Measurements from ENCODE around the gene ALDH1A1. TPM values are rescaled to one million over a fixed set of nuclear protein-coding genes. Genes with fewer than 3 reads are reported as not detected.

ALDH1A1 gene
- total RNA-seq, 1 donor from 2014 or later = not detected

DNA sequence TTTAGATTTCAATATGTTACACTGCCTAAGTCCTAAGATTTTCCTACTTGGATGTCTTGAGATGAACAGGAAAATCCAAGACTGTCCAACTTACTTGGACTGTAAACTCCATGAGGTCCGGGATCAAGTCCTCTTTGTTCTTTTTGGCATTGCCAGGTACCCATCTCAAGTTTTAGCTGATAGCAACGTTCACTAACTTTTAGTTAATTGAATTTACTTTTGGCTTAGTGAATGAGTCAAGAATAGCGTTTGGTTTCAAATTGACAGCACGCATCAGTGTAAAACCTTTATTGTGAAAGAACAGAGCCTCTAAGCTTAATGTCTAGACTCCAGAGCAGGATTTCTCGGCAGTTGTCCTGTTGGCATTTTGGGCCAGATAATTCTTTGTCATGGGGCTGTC lies 37.2 kb downstream of the ALDH1A1 start:
- no peaks in the 10 kb centered on the region for H3K36me3 ChIP-seq
- H3F3A ChIP-seq (ENCODE audit: low read depth) = peaks cover 4% of the 10 kb centered on the region
- no peak overlapping the region for H3K27ac ChIP-seq
- Mint-ChIP-seq H3K27ac (no peak overlapping the region), H3K4me3 (no peak overlapping the region), H3K9me3 (no peaks in the 10 kb centered on the region), H3K27me3 (ENCODE audit: insufficient read depth, low read depth) (no peaks in the 10 kb centered on the region), H3K36me3 (no peaks in the 10 kb centered on the region), H3K4me1 (peaks cover 16% of the 10 kb centered on the region)
- H3K9me3 ChIP-seq (ENCODE audit: low read depth) = no peaks in the 10 kb centered on the region
- no peak for TF ChIP-seq EZH2 (IDR thresholded peaks at IDR 0.05)
- TF ChIP-seq, protein P1, sequence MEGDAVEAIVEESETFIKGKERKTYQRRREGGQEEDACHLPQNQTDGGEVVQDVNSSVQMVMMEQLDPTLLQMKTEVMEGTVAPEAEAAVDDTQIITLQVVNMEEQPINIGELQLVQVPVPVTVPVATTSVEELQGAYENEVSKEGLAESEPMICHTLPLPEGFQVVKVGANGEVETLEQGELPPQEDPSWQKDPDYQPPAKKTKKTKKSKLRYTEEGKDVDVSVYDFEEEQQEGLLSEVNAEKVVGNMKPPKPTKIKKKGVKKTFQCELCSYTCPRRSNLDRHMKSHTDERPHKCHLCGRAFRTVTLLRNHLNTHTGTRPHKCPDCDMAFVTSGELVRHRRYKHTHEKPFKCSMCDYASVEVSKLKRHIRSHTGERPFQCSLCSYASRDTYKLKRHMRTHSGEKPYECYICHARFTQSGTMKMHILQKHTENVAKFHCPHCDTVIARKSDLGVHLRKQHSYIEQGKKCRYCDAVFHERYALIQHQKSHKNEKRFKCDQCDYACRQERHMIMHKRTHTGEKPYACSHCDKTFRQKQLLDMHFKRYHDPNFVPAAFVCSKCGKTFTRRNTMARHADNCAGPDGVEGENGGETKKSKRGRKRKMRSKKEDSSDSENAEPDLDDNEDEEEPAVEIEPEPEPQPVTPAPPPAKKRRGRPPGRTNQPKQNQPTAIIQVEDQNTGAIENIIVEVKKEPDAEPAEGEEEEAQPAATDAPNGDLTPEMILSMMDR (IDR thresholded peaks at IDR 0.05) = no peak
- TF ChIP-seq EZH2phosphoT487 (IDR thresholded peaks at IDR 0.05) = no peak
- no peak overlapping the region for H3K9ac ChIP-seq
- H3K79me2 ChIP-seq (ENCODE audit: low read depth) = no peaks in the 10 kb centered on the region
- H3K27me3 ChIP-seq = no peaks in the 10 kb centered on the region
- H3K4me1 ChIP-seq = peaks cover 15% of the 10 kb centered on the region
- no peak overlapping the region for H2AFZ ChIP-seq (replicated peaks)
- H3K4me2 ChIP-seq = no peak overlapping the region
- H3K4me3 ChIP-seq = no peak overlapping the region
- DNase-seq (ENCODE audit: low spot score) = no peak
- no peaks in the 10 kb centered on the region for H4K20me1 ChIP-seq (ENCODE audit: low read depth)

DNA sequence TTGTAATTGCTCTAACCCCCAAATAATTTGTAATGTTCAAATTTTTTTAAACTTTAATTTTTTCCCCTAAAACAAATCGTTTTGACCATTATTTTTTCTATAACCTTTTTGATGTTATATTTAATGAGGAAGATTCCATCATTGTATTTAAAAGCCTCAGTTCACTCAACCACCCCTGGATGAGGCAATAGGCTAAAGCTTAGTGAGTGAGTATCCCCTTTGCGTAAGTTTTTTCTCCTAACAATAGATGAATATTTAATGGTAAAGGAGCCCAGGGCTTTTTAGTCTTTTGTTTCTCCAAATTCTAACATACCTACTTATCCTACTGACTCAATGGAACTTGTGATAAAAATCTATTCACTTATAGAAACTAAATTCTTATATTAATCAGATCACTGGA lies 38.1 kb downstream of the ALDH1A1 start:
- Histone ChIP-seq H3K9me3 (ENCODE audit: low read depth) (no peaks in the 10 kb centered on the region), H3K36me3 (no peaks in the 10 kb centered on the region), H3K9ac (no peak overlapping the region), H3K79me2 (ENCODE audit: low read depth) (no peaks in the 10 kb centered on the region), H3F3A (ENCODE audit: low read depth) (peaks cover 4% of the 10 kb centered on the region), H3K4me2 (no peak overlapping the region), H3K27me3 (no peaks in the 10 kb centered on the region), H3K27ac (no peak overlapping the region), H2AFZ (replicated peaks) (no peak overlapping the region), H3K4me1 (peaks cover 15% of the 10 kb centered on the region), H3K4me3 (no peak overlapping the region), H4K20me1 (ENCODE audit: low read depth) (no peaks in the 10 kb centered on the region)
- Mint-ChIP-seq H3K9me3 (no peaks in the 10 kb centered on the region), H3K36me3 (no peaks in the 10 kb centered on the region), H3K4me1 (peaks cover 16% of the 10 kb centered on the region), H3K4me3 (no peak overlapping the region), H3K27ac (no peak overlapping the region), H3K27me3 (ENCODE audit: insufficient read depth, low read depth) (no peaks in the 10 kb centered on the region)
- no peak for DNase-seq (ENCODE audit: low spot score)
- TF ChIP-seq EZH2 (IDR thresholded peaks at IDR 0.05) = no peak
- TF ChIP-seq EZH2phosphoT487 (IDR thresholded peaks at IDR 0.05) = no peak

DNA sequence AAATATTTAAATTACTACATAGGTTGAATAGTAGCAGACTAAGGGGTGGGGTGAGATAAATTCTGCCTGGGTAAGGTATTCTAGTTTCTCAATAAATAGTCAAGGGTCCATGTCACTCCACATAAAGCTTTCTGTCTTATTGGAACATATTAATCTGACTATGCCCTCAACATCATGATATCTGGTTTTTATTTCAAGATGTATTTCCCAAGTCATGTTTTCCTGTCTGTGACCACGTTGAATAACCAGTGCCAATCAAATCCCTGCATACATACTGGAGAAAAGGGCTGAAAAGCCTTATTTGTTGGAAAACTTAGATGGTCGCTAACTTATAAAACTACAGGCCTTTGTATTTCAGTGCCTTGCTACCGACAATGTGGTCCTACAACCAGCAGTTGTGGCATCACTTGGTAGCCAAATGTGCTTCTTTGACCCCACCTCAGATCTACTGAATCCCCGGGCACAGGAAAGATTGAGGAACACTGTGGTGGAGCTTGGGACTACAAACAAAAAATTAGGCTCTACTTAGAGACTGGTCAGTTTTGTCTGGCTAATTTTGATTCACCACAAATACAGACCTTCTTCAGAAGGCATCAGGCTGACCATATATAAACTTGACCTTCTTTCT lies 39.4 kb downstream of the ALDH1A1 start:
- no peaks in the 10 kb centered on the region for H3K9me3 Mint-ChIP-seq
- H3K27me3 Mint-ChIP-seq (ENCODE audit: insufficient read depth, low read depth) = no peaks in the 10 kb centered on the region
- Histone ChIP-seq H3K9me3 (ENCODE audit: low read depth) (no peaks in the 10 kb centered on the region), H3K79me2 (ENCODE audit: low read depth) (no peaks in the 10 kb centered on the region), H3K27ac (no peak overlapping the region), H3K27me3 (no peaks in the 10 kb centered on the region), H4K20me1 (ENCODE audit: low read depth) (no peaks in the 10 kb centered on the region), H2AFZ (replicated peaks) (no peak overlapping the region), H3K4me2 (no peak overlapping the region), H3F3A (ENCODE audit: low read depth) (no peaks in the 10 kb centered on the region), H3K36me3 (no peaks in the 10 kb centered on the region), H3K4me1 (peaks cover 12% of the 10 kb centered on the region), H3K9ac (no peak overlapping the region), H3K4me3 (no peak overlapping the region)
- H3K36me3 Mint-ChIP-seq = no peaks in the 10 kb centered on the region
- H3K4me1 Mint-ChIP-seq = peaks cover 11% of the 10 kb centered on the region
- TF ChIP-seq EZH2 (IDR thresholded peaks at IDR 0.05) (no peak), EZH2phosphoT487 (IDR thresholded peaks at IDR 0.05) (no peak)
- TF ChIP-seq, protein P1 (IDR thresholded peaks at IDR 0.05) = no peak
- no peak for DNase-seq (ENCODE audit: low spot score)
- no peak overlapping the region for H3K4me3 Mint-ChIP-seq
- no peak overlapping the region for H3K27ac Mint-ChIP-seq

Data from neural progenitor cell (in vitro differentiated cells).